Mucosa of rectum (tissue), 2 donors: ENCODE measurements around the gene CCNY.

Source experiments
- H3K27ac ChIP-seq, 2 donors: one replicate each; pipeline ENCODE4 v1.7.0; 2013; ENCODE audit warnings: inconsistent platforms in 2 of 2, low read depth in 2 of 2, low read length in 2 of 2
- H3K27me3 ChIP-seq, 2 donors: one replicate each; pipeline ENCODE4 v1.7.0; 2013; ENCODE audit warnings: low read length in 2 of 2; ENCODE audit not compliant: control insufficient read depth in 2 of 2, insufficient read depth in 2 of 2
- H3K36me3 ChIP-seq, 2 donors: one replicate each; pipeline ENCODE4 v1.7.0; 2013; ENCODE audit warnings: low read length in 2 of 2; ENCODE audit not compliant: control insufficient read depth in 2 of 2, insufficient read depth in 2 of 2
- H3K4me1 ChIP-seq, 2 donors: one replicate each; pipeline ENCODE4 v1.7.0; 2013; ENCODE audit warnings: low read length in 2 of 2, mild to moderate bottlenecking in 1 of 2; ENCODE audit not compliant: control insufficient read depth in 2 of 2, insufficient read depth in 2 of 2
- H3K4me3 ChIP-seq, 2 donors: one replicate each; pipeline ENCODE4 v1.7.0; 2013; ENCODE audit warnings: low read length in 2 of 2
- H3K9ac ChIP-seq, 2 donors: one replicate each; pipeline ENCODE4 v1.7.0; 2013; ENCODE audit warnings: low read length in 2 of 2, low read depth in 1 of 2, mild to moderate bottlenecking in 1 of 2
- H3K9me3 ChIP-seq, 2 donors: one replicate each; pipeline ENCODE4 v1.7.0; 2013; ENCODE audit warnings: low read length in 2 of 2; ENCODE audit not compliant: control insufficient read depth in 2 of 2
- donor health status: healthy.
- donor health status: Normal muscosa, but diverticular disease.

The CCNY gene

DNA sequence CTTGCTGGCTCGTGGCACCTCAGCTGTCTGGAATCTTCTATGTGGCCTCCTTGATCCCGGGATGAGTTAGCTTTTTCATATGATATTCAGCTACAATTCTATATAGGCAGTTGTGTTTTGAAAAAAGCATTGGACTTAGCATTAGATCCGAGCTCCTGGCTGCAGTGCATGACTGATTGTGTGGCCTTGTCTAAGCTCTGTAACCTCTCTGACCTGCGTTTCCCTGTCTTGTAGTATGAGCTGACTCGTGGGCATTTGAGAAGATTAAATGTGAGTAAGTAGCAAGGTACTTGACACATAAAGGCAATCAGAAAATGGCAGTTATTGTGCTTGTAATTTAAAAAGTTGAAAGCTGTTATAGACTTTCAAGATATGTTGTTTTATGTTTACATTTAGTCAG is 85.9 kb downstream of the CCNY start:
- Histone ChIP-seq H3K9ac (no peak overlapping the region), H3K9me3 (no peaks in the 10 kb centered on the region), H3K4me3 (no peak overlapping the region), H3K36me3 (peaks cover 0 to 5% of the 10 kb centered on the region in 2 donors), H3K4me1 (peaks cover 0 to 8% of the 10 kb centered on the region in 2 donors), H3K27ac (peak overlapping the region in 1 of 2 donors; percentile 38), H3K27me3 (no peaks in the 10 kb centered on the region)

DNA sequence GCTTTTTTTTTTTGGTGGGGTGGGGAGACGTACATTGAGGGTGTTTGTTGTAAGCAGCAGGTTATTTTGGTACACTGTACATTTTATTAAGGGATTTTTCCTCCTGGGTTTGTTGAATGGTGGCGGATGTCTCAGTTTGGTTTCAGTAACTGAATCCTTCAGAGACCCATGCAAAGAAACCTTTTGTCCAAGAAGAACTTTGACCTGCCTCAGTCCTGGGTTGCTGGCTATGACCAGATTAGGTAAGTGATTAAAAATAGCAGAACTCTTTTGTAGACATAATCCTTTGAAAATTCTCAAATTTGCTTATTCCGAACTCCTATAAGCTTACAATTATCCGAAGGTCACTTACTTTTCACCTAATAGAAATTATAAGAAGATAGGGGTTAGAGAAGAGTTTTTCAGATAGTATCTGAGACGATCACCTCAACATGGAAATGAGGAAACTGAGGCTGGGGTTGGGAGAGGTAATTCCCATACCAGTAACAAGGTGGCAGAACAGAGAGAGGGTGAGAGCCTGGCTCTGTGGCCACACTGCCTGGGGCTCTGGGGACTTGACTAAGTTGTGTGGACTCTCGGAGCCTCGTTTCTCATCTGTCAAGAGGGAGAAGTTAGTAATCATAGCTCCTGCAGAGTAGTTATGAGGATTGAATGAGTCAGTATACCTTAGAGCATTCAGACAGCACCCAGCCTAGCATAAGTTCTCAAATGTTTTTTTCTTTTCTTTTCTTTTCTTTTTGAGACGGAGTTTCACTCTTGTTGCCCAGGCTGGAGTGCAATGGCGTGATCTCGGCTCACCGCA is 87.4 kb downstream of the CCNY start:
- Histone ChIP-seq H3K36me3 (peaks cover 0 to 5% of the 10 kb centered on the region in 2 donors), H3K9ac (no peak overlapping the region), H3K27me3 (no peaks in the 10 kb centered on the region), H3K27ac (no peak overlapping the region), H3K4me3 (no peak overlapping the region), H3K4me1 (peaks cover 0 to 10% of the 10 kb centered on the region in 2 donors), H3K9me3 (no peaks in the 10 kb centered on the region)

DNA sequence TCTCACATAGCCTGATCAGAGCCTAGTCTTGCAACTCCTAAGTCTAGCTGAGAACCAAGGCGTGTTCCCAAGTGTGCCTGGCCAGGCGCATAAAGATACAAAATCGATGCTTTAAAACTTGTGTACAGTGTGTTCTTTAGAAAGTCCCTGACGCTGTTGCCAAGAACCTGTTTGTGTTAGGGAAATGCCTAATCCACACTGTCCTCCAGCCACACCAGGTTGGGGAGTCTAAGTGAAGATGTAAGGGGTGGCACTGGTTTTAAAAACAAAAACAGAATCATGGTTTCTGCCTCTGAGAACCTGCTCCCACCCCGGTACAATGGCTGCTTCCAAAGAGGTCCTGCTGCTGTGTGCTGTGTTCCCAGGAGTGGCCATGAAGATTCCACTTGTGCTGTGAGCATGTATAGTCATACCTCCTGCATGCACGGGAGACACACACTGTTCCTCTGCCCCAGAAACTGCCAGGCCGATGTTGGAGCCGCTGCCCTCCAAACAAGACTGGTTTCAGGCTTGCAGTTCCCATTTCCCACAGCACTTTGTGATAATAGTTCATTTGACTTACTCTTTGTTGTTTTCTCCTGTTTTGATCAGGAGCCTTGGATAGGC is 88.5 kb downstream of the CCNY start:
- Histone ChIP-seq H3K9ac (no peak overlapping the region), H3K27ac (no peak overlapping the region)

GRCh38 chr10:35425595-35425994 is 89.3 kb downstream of the CCNY start:
- no peak overlapping the region for H3K9ac ChIP-seq
- H3K4me1 ChIP-seq: peaks cover 0 to 10% of the 10 kb centered on the region in 2 donors
- H3K36me3 ChIP-seq: peaks cover 0 to 5% of the 10 kb centered on the region in 2 donors
- H3K9me3 ChIP-seq: no peaks in the 10 kb centered on the region
- no peak overlapping the region for H3K4me3 ChIP-seq
- no peaks in the 10 kb centered on the region for H3K27me3 ChIP-seq
- H3K27ac ChIP-seq: peak overlapping the region in 1 of 2 donors; percentile 8

More for the DNA sequence above, 88.5 kb downstream of the CCNY start:
- Histone ChIP-seq H3K4me1 (peaks cover 0 to 10% of the 10 kb centered on the region in 2 donors), H3K9me3 (no peaks in the 10 kb centered on the region), H3K36me3 (peaks cover 0 to 5% of the 10 kb centered on the region in 2 donors), H3K27me3 (no peaks in the 10 kb centered on the region), H3K4me3 (no peak overlapping the region)

GRCh38 chr10:35426657-35427056 is 90.3 kb downstream of the CCNY start:
- no peaks in the 10 kb centered on the region for H3K9me3 ChIP-seq
- no peaks in the 10 kb centered on the region for H3K27me3 ChIP-seq
- no peak overlapping the region for H3K9ac ChIP-seq
- peaks cover 0 to 5% of the 10 kb centered on the region in 2 donors for H3K36me3 ChIP-seq
- H3K27ac ChIP-seq: no peak overlapping the region
- H3K4me1 ChIP-seq: peaks cover 0 to 3% of the 10 kb centered on the region in 2 donors
- H3K4me3 ChIP-seq: no peak overlapping the region

DNA sequence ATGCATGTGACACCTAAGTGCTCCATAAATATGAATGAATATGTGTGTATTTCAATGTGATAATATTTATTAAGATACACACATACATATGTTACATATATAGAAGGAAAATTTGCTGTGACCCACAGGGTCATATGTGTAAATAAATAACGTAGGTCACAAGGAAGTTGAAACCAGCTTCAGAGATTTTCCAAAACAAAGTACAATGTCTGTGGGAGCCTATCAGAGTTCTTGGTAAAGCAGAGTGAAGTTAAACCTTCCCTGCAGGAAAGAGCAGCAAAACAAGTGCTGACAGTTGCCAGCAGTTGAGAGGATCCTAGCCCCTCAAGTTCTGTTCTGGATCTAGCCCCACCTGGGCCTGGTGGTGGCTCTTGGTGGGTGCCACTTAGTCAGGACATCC is 91.2 kb downstream of the CCNY start:
- Histone ChIP-seq H3K27ac (no peak overlapping the region), H3K4me1 (peaks cover 0 to 3% of the 10 kb centered on the region in 2 donors), H3K9me3 (no peaks in the 10 kb centered on the region), H3K27me3 (no peaks in the 10 kb centered on the region), H3K4me3 (no peak overlapping the region), H3K9ac (no peak overlapping the region), H3K36me3 (peaks cover 0 to 5% of the 10 kb centered on the region in 2 donors)

GRCh38 chr10:35428521-35428920 is 92.2 kb downstream of the CCNY start:
- Histone ChIP-seq H3K4me1 (peaks cover 0 to 3% of the 10 kb centered on the region in 2 donors), H3K9me3 (no peaks in the 10 kb centered on the region), H3K9ac (no peak overlapping the region), H3K27me3 (no peaks in the 10 kb centered on the region), H3K27ac (no peak overlapping the region), H3K36me3 (peaks cover 0 to 5% of the 10 kb centered on the region in 2 donors), H3K4me3 (no peak overlapping the region)

- H3K36me3 ChIP-seq: no peaks in the 10 kb centered on the region
- H3K4me3 ChIP-seq: no peak overlapping the region
- H3K4me1 ChIP-seq: no peaks in the 10 kb centered on the region
- H3K9me3 ChIP-seq: no peaks in the 10 kb centered on the region
- H3K27ac ChIP-seq: no peak overlapping the region
- no peaks in the 10 kb centered on the region for H3K27me3 ChIP-seq
- no peak overlapping the region for H3K9ac ChIP-seq
Measured at GRCh38 chr10:35432781-35433338, 96.6 kb downstream of the CCNY start.

GRCh38 chr10:35433851-35434426 is 97.6 kb downstream of the CCNY start:
- Histone ChIP-seq H3K36me3 (no peaks in the 10 kb centered on the region), H3K27ac (no peak overlapping the region), H3K4me1 (no peaks in the 10 kb centered on the region), H3K9me3 (no peaks in the 10 kb centered on the region), H3K9ac (no peak overlapping the region), H3K4me3 (no peak overlapping the region), H3K27me3 (no peaks in the 10 kb centered on the region)

- H3K27ac ChIP-seq: no peak overlapping the region
- H3K4me1 ChIP-seq: no peaks in the 10 kb centered on the region
Measured at GRCh38 chr10:35434533-35434932, 98.2 kb downstream of the CCNY start.

More at GRCh38 chr10:35434533-35434932, 98.2 kb downstream of the CCNY start:
- Histone ChIP-seq H3K27me3 (no peaks in the 10 kb centered on the region), H3K36me3 (no peaks in the 10 kb centered on the region), H3K9ac (no peak overlapping the region), H3K4me3 (no peak overlapping the region), H3K9me3 (no peaks in the 10 kb centered on the region)
